MV-4-11 (cell line): Measurements from ENCODE around the gene MAN2A2.

Source experiments
- DNase-seq: peaks from one replicate; lab custom pipeline; 2025; lab: John Stamatoyannopoulos, UW

Gene MAN2A2

DNA sequence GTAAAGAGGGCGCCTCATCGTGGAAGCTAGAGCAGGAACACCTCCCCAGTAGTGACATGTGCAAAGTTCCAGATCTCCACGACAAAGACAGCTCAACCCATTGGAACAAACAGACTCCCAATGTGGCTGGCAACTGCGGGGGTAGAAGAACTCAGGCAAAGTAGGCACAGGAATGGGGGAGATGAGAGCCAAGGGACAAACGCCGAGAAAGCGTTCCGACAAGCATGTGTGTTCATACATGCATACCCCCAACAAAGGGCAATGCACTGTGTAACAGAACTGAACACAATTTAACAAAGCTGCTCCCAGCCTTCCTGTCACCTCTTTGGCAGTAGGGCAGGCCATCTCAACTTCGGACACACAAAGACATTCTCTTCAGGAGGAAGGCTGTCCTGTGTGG, 63.2 kb downstream of the MAN2A2 start:
- DNase-seq = no peak

DNA sequence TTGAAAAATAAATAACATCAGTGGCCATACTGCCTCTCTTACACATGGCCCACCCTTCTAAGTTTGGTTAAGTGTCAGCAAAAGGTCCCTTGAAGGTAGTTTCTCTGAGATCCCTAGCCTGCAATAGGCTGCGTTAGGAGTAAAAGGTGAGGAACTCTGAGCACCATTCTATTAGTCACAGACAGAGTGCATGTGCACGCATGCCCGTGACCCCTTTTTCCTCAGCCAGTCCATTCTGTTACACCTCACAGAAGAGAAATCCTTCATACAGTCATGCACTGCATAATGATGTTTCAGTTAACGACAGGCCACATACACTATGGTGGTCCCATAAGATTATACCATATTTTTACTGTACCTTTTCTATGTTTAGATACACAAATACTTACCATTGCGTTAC, 64.1 kb downstream of the MAN2A2 start:
- DNase-seq = no peak

DNA sequence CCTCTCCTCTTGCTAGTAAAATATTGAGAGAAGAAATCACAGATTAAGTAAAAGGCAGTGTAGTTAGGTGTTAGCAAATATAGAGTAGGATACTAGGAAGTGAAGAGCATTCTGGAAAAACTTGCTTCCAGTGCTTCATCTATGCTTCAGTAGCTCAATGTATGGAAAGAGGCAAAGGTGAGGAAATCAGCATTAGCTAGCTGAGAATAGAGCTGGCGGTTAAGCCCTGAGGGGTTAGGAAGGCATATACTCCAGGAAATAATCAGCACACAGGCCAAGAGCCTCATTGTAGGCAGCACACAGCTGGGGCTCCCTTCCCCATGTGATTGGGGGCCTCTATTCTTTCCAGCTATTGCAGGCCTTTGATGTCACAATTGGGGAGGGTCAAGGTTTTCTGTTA, 65.3 kb downstream of the MAN2A2 start:
- no peak for DNase-seq

DNA sequence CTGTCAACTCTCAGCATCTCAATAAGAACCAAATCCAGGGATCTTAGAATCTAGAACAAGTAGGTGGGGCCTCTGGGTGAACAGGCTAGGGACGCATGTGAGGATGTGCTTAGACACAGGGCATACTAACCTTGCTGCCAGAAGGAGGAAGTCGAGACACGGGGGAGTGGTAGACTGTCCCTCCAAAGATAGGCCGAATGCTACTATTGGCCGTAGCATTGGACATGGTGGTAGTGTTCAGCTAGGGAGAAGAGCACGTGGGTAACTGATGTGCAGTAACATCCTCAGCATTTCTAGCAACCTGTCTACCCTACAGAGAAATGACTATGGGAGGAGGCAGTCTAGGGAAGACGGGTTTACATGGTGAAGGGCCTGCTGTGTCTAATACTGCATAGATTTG, 67.2 kb downstream of the MAN2A2 start:
- DNase-seq = peak; percentile 18

DNA sequence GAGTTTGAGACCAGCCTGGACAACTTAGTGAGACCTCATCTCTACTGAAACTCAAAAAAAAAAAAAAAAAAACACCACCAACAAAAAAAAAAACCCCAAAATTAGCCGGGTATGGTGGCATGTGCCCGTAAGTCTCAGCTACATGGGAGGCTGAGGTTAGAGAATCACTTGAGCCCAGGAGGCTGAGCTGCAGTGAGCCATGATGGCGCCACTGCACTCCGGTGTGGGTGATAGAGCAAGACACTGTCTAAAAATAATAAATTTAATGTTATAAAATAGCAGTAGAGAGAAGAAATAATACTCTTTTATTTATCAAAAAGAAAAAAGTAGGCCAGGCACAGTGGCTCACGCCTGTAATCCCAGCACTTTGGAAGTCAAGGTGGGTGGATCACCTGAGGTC, 69.0 kb downstream of the MAN2A2 start:
- no peak for DNase-seq
